Measurements from ENCODE around the gene EFHD2.

DNA sequence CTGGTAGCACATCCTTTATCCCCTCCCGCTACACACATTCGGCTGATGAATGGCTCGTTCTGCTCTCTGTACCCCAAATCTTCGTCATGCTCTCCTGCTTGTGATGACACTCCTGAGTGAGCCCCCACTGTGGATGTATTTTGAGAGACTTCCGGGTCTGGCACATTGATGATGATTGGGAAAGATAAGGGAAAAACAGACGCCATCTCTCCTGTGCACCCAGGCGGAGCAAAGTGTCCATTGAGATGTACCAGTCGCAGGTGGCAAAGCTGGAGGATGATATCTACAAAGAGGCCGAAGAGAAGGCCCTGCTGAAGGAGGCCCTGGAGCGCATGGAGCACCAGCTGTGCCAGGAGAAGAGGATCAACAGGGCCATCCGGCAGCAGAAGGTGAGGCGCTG lies 27.9 kb upstream of the EFHD2 start:
- TF ChIP-seq, protein P1, sequence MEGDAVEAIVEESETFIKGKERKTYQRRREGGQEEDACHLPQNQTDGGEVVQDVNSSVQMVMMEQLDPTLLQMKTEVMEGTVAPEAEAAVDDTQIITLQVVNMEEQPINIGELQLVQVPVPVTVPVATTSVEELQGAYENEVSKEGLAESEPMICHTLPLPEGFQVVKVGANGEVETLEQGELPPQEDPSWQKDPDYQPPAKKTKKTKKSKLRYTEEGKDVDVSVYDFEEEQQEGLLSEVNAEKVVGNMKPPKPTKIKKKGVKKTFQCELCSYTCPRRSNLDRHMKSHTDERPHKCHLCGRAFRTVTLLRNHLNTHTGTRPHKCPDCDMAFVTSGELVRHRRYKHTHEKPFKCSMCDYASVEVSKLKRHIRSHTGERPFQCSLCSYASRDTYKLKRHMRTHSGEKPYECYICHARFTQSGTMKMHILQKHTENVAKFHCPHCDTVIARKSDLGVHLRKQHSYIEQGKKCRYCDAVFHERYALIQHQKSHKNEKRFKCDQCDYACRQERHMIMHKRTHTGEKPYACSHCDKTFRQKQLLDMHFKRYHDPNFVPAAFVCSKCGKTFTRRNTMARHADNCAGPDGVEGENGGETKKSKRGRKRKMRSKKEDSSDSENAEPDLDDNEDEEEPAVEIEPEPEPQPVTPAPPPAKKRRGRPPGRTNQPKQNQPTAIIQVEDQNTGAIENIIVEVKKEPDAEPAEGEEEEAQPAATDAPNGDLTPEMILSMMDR (IDR thresholded peaks at IDR 0.05; ENCODE audit: poor library complexity, severe bottlenecking), result no peak
- TF ChIP-seq EZH2 (IDR thresholded peaks at IDR 0.05; ENCODE audit: borderline replicate concordance, insufficient read depth, low read length, poor library complexity, severe bottlenecking), result no peak

Measured in neural cell (in vitro differentiated cells).